Heart left ventricle (tissue), 16 donors: ENCODE data around the gene FASTK. TPM values are rescaled to one million over a fixed set of nuclear protein-coding genes. Genes with fewer than 3 reads are reported as not detected.

Experiments used
- ATAC-seq, 4 donors: fragments of 200-7000 bp; cut with Tn5 transposase; one replicate each; pipeline ENCODE4 v1.9.1; 2020 to 2022; ENCODE audit warnings: moderate library complexity in 4 of 4, mild to moderate bottlenecking in 3 of 4, moderate number of reproducible peaks in 1 of 4
- DNase-seq, 5 donors: peaks; one replicate each; pipeline ENCODE4 v3.0.0-alpha.2; 2020
- H3K27ac ChIP-seq, 12 donors: fragments of 200-600 bp; sonication (generic) in 4 of 12; one replicate each; pipeline versions ENCODE4 v1.5.0 to v1.8.0; 2016 to 2022; ENCODE audit warnings: mild to moderate bottlenecking in 2 of 12
- H3K27me3 ChIP-seq, 9 donors: fragments of 200-600 bp; sonication (generic) in 2 of 9; one replicate each; pipeline versions ENCODE4 v1.5.1 to v1.8.0; 2016 to 2022; ENCODE audit warnings: mild to moderate bottlenecking in 3 of 9
- H3K36me3 ChIP-seq, 9 donors: fragments of 200-600 bp; sonication (generic) in 2 of 9; one replicate each; pipeline versions ENCODE4 v1.5.0 to v1.8.0; 2018 to 2022; ENCODE audit warnings: mild to moderate bottlenecking in 2 of 9
- H3K4me1 ChIP-seq, 12 donors: fragments of 200-600 bp; sonication (generic) in 4 of 12; one replicate each; pipeline versions ENCODE4 v1.5.0 to v1.8.0; 2016 to 2022; ENCODE audit warnings: mild to moderate bottlenecking in 3 of 12
- H3K4me3 ChIP-seq, 12 donors: fragments of 200-600 bp; sonication (generic) in 4 of 12; one replicate each; pipeline versions ENCODE4 v1.5.0 to v1.8.0; 2017 to 2022; ENCODE audit warnings: mild to moderate bottlenecking in 9 of 12, moderate library complexity in 4 of 12
- H3K9me3 ChIP-seq, 12 donors: fragments of 200-600 bp; sonication (generic) in 4 of 12; one replicate each; pipeline versions ENCODE4 v1.5.0 to v1.8.0; 2016 to 2022; ENCODE audit warnings: mild to moderate bottlenecking in 1 of 12
- CTCF ChIP-seq, 12 donors: fragments of 200-600 bp; sonication (generic) in 4 of 12; IDR thresholded peaks; one replicate each; pipeline versions ENCODE4 v1.5.0 to v1.8.0; 2018 to 2022; ENCODE audit warnings: antibody characterized with exemption in 12 of 12, mild to moderate bottlenecking in 5 of 12
- POLR2A ChIP-seq, 2 donors: fragments of 450-650 bp; IDR thresholded peaks; one replicate each; pipeline ENCODE4 v1.6.1; 2017; ENCODE audit warnings: antibody characterized with exemption in 2 of 2, mild to moderate bottlenecking in 2 of 2, moderate library complexity in 2 of 2
- WGBS, 4 donors: extraction: QIAGEN DNeasy Blood & Tissue Kit in 2 of 4; methylation state at CpG; one replicate each; pipeline versions ENCODE4 v1.1.5 to v1.1.7; 2013 to 2018; 5-methylcytosine and 5-hydroxymethylcytosine counted together
- intact Hi-C, 10 donors: fragments of 100-400 bp; cut with DNase I; formaldehyde crosslinking; loops; one replicate each; pipeline versions ENCODE4 v1.11.1 to v1.14.2; 2022
- polyA plus RNA-seq, 2 donors: library from polyadenylated mRNA; stranded (reverse); fragments of 200-250 nt; gene quantifications; one replicate each; pipeline ENCODE4 v1.2.3, GENCODE V29; 2013
- total RNA-seq, 9 donors: library from RNA; depleted of rRNA in 2 of 9; stranded (reverse); fragments of >200 nt in 2 of 9; fragmentation: NEBNext Ultra II Directional in 3 of 9; extraction: Animal tissue kit (Norgen Biotek cat#: 25700) in 3 of 9; gene quantifications; one replicate each; pipeline versions ENCODE4 v1.1.0 to v1.2.4, GENCODE V29; 2016 to 2023
- donor health status: ischemic (EF 13 %, LVEDD 7.1; RV severe dilation, severe dysfunction).
- donor health status: healthy with polysubstance abuse.
- donor health status: DM: no; HTN: yes; CAD: no.
- donor health status: DM: no; HTN: no; CAD: no.
- donor health status: ischemic (EF 25% LVEDD 6.9; RV normal size, moderate dysfunction).
- donor health status: ischemic (EF 25% LVEDD 5.7; RV mildly dilated, moderate dysfunction).
- donor health status: healthy.
- donor health status: DM: yes; HTN: yes; CAD: no.
- donor health status: ischemic (EF 35%, LVEDD 5.7; RV mildly dilated, moderate dysfunction).
- donor health status: nonischemic (EF 11% LVEDD 7.7; RV severe dilation, severe dysfunction).
- donor health status: DM: yes; HTN: yes; CAD: no.
- donor health status: PGD.
- donor health status: ischemic (EF 29% LVEDD 5.4; RV normal size, mild dysfunction).
- donor health status: nonischemic (EF 23%, LVEDD 6.1; RV moderate dilation, normal function).

Gene FASTK
- total and polyA plus RNA-seq, 11 donors = 59.9 to 168 (median 77.7) TPM

DNA sequence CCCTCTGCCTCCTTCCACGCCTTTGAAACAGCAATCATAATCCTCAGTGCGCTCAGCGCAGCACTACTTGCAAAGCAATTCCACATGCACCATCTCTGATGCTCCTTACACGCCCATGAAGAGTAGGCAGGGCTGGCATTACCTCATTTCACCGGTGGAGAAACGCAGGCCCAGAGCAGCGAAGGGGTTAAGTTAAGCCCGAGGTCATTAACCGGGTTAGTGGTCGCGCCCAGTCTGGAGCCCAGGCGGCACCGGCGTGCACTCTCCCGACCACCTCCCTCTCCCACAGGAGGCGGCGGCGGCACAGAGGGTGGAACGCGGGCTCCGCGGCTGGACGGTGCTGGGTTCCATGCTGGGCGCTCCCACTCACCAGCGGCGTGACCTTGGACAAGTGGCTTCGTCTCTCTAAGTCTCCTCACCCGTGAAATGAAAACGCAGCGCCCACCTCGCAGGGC lies 515 bp downstream of the FASTK start:
- 1% methylated on average over 28 to 31 of the region's 31 CpGs for WGBS, 4 donors
- Histone ChIP-seq H3K4me1 (peaks cover 20 to 71% (median 54%) of the 10 kb centered on the region in 12 donors), H3K27ac (peak overlapping the region; percentile 85 to 99 (median 94)), H3K36me3 (peaks cover 0 to 23% (median 14%) of the 10 kb centered on the region in 9 donors), H3K9me3 (no peaks in the 10 kb centered on the region), H3K27me3 (no peaks in the 10 kb centered on the region), H3K4me3 (peak overlapping the region; percentile 72 to 99 (median 94))
- DNase-seq = peak in 2 of 5 donors; percentile 25 to 69
- intact Hi-C loops = loop anchor here in 4 of 10 donors (1.0 to 2.0 kb wide), 3 partner anchors 19 to 21 kb away; partner anchors contain the start of gene SLC4A2 (in 2 of the 4)
- no peak for TF ChIP-seq CTCF (IDR thresholded peaks at IDR 0.05)
- TF ChIP-seq POLR2A (IDR thresholded peaks at IDR 0.05) = no peak
- ATAC-seq = peak in 2 of 4 donors; percentile 2

- H3K27ac ChIP-seq = peak overlapping the region in 5 of 12 donors; percentile 89 to 99 (median 96)
- peaks cover 20 to 69% (median 53%) of the 10 kb centered on the region in 12 donors for H3K4me1 ChIP-seq
- H3K9me3 ChIP-seq = no peaks in the 10 kb centered on the region
- DNase-seq (peak in 1 of 5 donors; percentile 51), ATAC-seq (no peak)
- 75 to 81% (median 77%) methylated on average over 13 to 27 of the region's 27 CpGs for WGBS, 4 donors
- H3K36me3 ChIP-seq = peaks cover 0 to 31% (median 22%) of the 10 kb centered on the region in 9 donors
- H3K27me3 ChIP-seq = no peaks in the 10 kb centered on the region
- no peak for TF ChIP-seq CTCF (IDR thresholded peaks at IDR 0.05)
- TF ChIP-seq POLR2A (IDR thresholded peaks at IDR 0.05) = no peak
- intact Hi-C loops = loop anchor here in 1 of 10 donors (1.0 kb wide), 1 partner anchor 16 kb away; no protein-coding TSS in a partner anchor
- peak overlapping the region in 11 of 12 donors; percentile 72 to 99 (median 94) for H3K4me3 ChIP-seq
These were observed 1.3 kb downstream of the FASTK start for GRCh38 chr7:151079199-151079910.

GRCh38 chr7:151078233-151079040 lies 2.2 kb downstream of the FASTK start:
- intact Hi-C loops = loop anchor here in 1 of 10 donors (1.0 kb wide), 1 partner anchor 15 kb away; no protein-coding TSS in a partner anchor
- peaks cover 0 to 40% (median 31%) of the 10 kb centered on the region in 9 donors for H3K36me3 ChIP-seq
- H3K4me3 ChIP-seq = peak overlapping the region in 2 of 12 donors; percentile 18 to 72
- peaks cover 20 to 63% (median 47%) of the 10 kb centered on the region in 12 donors for H3K4me1 ChIP-seq
- 21 to 28% (median 25%) methylated on average over 18 to 22 of the region's 22 CpGs for WGBS, 4 donors
- no peaks in the 10 kb centered on the region for H3K27me3 ChIP-seq
- ATAC-seq = no peak
- no peaks in the 10 kb centered on the region for H3K9me3 ChIP-seq
- H3K27ac ChIP-seq = peak overlapping the region in 8 of 12 donors; percentile 1 to 63 (median 48)
- DNase-seq = no peak
- TF ChIP-seq CTCF (IDR thresholded peaks at IDR 0.05) (no peak), POLR2A (IDR thresholded peaks at IDR 0.05) (no peak)
